ENCODE data around the gene KLF13.
A peak's percentile ranks its signal among the peaks of the same experiment; 100 is the strongest.

KLF13 gene

DNA sequence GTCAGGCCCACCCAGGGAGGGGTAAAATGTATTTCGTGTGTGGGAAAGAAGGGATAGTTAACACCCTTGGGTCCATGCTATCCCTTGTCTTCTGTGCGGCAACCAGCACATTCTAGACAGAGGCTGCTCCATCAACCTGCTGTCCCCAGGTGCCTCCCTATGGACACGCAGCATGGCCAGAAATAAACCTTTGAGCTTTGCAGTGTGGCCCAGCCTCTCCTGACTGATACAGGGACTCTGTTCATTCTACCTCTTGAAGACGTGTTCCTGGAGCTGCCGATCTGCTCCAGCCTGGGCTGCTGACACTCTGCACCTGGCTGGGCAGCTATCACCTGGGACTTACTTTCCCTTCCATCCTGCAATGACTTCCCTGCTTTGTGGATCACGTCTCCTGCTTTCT is 4.1 kb upstream of the KLF13 start:
- H3K4me3 ChIP-seq (replicated peaks in 1 of 2; ENCODE audit: low read depth in 2 of 2, low read length in 2 of 2), result no peak overlapping the region
- no peak for DNase-seq (ENCODE audit: low read depth in 2 of 2)
- TF ChIP-seq, protein P1, sequence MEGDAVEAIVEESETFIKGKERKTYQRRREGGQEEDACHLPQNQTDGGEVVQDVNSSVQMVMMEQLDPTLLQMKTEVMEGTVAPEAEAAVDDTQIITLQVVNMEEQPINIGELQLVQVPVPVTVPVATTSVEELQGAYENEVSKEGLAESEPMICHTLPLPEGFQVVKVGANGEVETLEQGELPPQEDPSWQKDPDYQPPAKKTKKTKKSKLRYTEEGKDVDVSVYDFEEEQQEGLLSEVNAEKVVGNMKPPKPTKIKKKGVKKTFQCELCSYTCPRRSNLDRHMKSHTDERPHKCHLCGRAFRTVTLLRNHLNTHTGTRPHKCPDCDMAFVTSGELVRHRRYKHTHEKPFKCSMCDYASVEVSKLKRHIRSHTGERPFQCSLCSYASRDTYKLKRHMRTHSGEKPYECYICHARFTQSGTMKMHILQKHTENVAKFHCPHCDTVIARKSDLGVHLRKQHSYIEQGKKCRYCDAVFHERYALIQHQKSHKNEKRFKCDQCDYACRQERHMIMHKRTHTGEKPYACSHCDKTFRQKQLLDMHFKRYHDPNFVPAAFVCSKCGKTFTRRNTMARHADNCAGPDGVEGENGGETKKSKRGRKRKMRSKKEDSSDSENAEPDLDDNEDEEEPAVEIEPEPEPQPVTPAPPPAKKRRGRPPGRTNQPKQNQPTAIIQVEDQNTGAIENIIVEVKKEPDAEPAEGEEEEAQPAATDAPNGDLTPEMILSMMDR (IDR thresholded peaks at IDR 0.05; ENCODE audit: low read depth, low read length), result no peak

DNA sequence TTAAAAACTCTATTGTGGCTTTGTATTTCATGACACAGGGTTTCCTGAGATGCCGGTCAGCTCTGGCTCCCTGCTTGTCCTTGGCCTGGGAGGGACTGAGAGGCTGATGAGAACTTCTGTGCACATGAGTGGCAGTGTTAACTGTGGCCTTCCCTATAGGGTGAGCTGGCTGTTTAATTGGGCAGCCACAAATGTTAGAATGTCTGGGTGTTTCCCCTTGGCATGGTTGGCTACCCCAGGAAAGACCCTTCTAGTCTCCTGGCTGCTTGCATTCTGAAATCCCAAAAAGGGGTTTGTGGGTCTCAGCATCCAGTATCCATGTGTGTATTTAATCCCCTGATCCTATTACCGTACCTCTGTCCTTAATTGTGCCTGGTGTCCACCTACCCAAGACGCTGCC is 3.0 kb upstream of the KLF13 start:
- no peak for DNase-seq (ENCODE audit: low read depth in 2 of 2)
- H3K4me3 ChIP-seq (replicated peaks in 1 of 2; ENCODE audit: low read depth in 2 of 2, low read length in 2 of 2), result no peak overlapping the region
- TF ChIP-seq, protein P1 (IDR thresholded peaks at IDR 0.05; ENCODE audit: low read depth, low read length), result no peak

DNA sequence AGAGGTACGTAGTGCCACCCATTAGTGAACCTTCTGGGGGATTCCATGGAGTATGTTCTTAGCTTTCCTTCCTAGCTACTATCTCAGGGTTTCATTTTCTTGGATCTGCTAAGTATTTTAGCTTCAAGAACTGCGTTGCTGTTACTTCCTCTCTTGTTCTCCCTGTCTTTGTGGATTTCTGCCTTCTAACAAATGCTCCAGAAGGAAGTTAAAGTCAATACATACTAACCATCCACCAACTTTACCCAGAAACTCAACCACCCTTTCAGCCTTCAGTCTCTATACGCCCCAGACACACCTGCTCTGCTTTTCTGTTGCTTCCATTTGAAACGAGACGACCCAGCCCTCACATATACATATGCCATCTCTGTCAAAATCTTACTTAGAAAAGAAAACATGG is 2.4 kb upstream of the KLF13 start:
- H3K4me3 ChIP-seq (replicated peaks in 1 of 2; ENCODE audit: low read depth in 2 of 2, low read length in 2 of 2), result no peak overlapping the region
- DNase-seq (ENCODE audit: low read depth in 2 of 2), result no peak
- TF ChIP-seq, protein P1 (IDR thresholded peaks at IDR 0.05; ENCODE audit: low read depth, low read length), result no peak

DNA sequence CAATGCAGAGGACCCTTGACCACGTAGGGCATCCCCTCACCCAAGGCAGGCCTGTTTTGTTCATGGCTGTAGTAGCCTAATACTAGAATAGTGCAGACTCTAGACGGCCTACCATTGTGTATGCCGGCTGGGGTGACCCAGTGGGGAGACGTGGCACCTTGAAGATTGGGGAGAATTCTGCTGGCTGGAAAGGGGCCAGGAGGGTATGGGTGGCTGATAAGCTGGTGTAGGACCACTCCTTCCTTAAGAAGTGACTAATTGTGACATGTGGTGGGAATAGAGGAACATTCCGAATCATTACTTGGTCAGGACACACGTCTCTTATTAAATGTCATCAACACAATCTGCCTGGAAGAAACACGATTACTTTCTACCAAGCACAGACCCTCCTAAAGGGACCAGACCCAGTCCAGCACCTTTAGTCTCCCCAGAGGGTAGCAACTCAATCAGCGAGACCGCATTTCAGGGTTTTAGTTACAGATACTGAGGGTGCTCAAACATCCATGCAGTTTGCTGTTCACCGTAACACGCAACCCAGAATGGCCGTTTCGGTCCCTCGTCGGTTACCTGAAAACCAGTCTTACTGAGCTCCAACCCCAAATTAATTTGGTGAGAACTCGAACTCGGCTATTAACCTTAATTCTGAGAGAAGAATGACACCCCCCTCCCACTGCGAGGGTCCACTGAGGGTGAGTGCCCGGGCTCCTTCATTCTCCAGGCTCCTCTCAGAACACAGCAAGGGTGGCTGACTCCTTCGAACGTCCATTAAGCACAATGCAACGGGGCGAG is 1.6 kb upstream of the KLF13 start:
- no peak for DNase-seq (ENCODE audit: low read depth in 2 of 2)
- TF ChIP-seq, protein P1 (IDR thresholded peaks at IDR 0.05; ENCODE audit: low read depth, low read length), result no peak
- H3K4me3 ChIP-seq (replicated peaks in 1 of 2; ENCODE audit: low read depth in 2 of 2, low read length in 2 of 2), result peak overlapping the region; percentile 49 to 71

DNA sequence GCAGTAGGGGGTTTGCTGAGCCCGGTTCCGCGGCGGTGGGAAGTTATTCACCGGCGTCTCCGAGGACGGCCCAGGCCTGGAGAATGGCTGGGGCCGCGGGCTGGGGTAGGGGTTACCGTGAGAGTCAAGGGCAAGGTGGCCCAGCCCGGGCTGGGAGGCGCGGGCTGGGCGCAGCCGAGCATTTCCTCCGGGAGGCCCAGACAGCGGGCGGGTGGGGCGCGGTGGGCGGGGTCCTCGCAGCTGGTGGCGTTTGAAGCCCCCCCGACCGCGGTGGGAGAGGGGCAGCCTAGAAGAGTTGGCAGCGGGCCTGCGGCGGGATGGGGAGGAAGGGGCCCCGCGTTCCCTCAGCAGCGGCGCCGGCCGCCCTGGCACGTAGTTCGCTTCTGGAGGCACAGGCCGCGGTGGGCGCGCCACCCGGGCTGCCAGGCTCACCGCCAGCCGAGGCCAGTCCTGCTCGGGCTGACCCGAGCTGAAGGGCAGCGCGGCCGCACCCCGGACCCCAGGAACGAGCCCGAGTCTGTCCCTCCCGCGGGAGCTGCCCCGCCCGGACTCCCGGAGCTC is 960 bp upstream of the KLF13 start:
- DNase-seq (ENCODE audit: low read depth in 2 of 2), result peak in 1 of 2 donors; percentile 75
- H3K4me3 ChIP-seq (replicated peaks in 1 of 2; ENCODE audit: low read depth in 2 of 2, low read length in 2 of 2), result peak overlapping the region; percentile 49 to 71
- TF ChIP-seq, protein P1 (IDR thresholded peaks at IDR 0.05; ENCODE audit: low read depth, low read length), result no peak

DNA sequence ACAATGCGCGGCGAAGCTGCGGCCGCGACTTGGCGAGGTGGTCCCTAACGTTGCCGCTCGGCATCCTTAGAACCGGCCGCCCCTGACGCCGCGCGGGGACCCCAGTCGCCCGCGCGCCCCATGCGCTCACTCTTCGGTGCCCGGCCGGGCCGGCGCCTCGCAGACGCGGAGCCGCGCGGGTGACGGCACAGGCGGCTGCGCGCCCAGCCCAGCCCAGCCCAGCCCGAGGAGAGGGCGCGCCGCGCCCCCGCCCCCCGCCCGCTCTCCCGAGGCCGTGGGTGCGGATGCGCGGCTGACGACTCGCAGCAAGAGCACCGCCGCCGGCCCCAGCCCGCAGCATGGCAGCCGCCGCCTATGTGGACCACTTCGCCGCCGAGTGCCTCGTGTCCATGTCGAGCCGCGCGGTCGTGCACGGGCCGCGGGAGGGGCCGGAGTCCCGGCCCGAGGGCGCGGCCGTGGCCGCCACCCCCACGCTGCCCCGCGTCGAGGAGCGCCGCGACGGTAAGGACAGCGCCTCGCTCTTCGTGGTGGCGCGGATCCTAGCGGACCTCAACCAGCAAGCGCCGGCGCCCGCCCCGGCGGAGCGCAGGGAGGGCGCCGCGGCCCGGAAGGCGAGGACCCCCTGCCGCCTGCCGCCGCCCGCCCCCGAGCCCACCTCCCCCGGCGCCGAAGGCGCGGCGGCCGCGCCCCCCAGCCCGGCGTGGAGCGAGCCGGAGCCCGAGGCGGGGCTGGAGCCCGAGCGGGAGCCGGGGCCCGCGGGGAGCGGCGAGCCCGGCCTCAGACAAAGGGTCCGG is 437 bp downstream of the KLF13 start:
- TF ChIP-seq, protein P1 (IDR thresholded peaks at IDR 0.05; ENCODE audit: low read depth, low read length), result no peak
- H3K4me3 ChIP-seq (replicated peaks in 1 of 2; ENCODE audit: low read depth in 2 of 2, low read length in 2 of 2), result peak overlapping the region; percentile 58 to 78
- peak; percentile 61 to 79 for DNase-seq (ENCODE audit: low read depth in 2 of 2)
